ENCODE data around the gene GAPDH. TPM values are rescaled to one million over a fixed set of nuclear protein-coding genes. Genes with fewer than 3 reads are reported as not detected.

The GAPDH gene
- total RNA-seq, 1 donor from 2014 or later = 736 TPM

- H3K27ac ChIP-seq = no peak overlapping the region
- no peak for TF ChIP-seq CTCF (IDR thresholded peaks at IDR 0.05)
- no peak overlapping the region for H3K4me3 ChIP-seq
- H3K9me3 ChIP-seq = no peaks in the 10 kb centered on the region
- ATAC-seq (no peak), DNase-seq (no peak)
- H3K4me1 ChIP-seq = no peaks in the 10 kb centered on the region
- H3K36me3 ChIP-seq = peaks cover 96% of the 10 kb centered on the region
- H3K27me3 ChIP-seq = no peaks in the 10 kb centered on the region
- intact Hi-C loops (cut with DNase I) = no loop called here
Observed at GRCh38 chr12:6524648-6525047, 9.7 kb upstream of the GAPDH start.

GRCh38 chr12:6526201-6526600, 8.1 kb upstream of the GAPDH start:
- no peak for TF ChIP-seq CTCF (IDR thresholded peaks at IDR 0.05)
- Histone ChIP-seq H3K36me3 (peaks cover 97% of the 10 kb centered on the region), H3K4me1 (no peaks in the 10 kb centered on the region), H3K4me3 (no peak overlapping the region), H3K27ac (no peak overlapping the region), H3K27me3 (no peaks in the 10 kb centered on the region), H3K9me3 (no peaks in the 10 kb centered on the region)
- intact Hi-C loops (cut with DNase I) = no loop called here
- DNase-seq (no peak), ATAC-seq (no peak)

- H3K4me1 ChIP-seq = no peaks in the 10 kb centered on the region
- no peak for TF ChIP-seq CTCF (IDR thresholded peaks at IDR 0.05)
- no peaks in the 10 kb centered on the region for H3K27me3 ChIP-seq
- intact Hi-C loops (cut with DNase I) = no loop called here
- no peak overlapping the region for H3K27ac ChIP-seq
- no peak overlapping the region for H3K4me3 ChIP-seq
- DNase-seq = no peak
- no peak for ATAC-seq
- peaks cover 94% of the 10 kb centered on the region for H3K36me3 ChIP-seq
- H3K9me3 ChIP-seq = no peaks in the 10 kb centered on the region
Observed at GRCh38 chr12:6526766-6527525, 7.4 kb upstream of the GAPDH start.

GRCh38 chr12:6527711-6528110, 6.6 kb upstream of the GAPDH start:
- ATAC-seq (no peak), DNase-seq (no peak)
- Histone ChIP-seq H3K27me3 (no peaks in the 10 kb centered on the region), H3K36me3 (peaks cover 87% of the 10 kb centered on the region), H3K27ac (no peak overlapping the region), H3K4me1 (peaks cover 6% of the 10 kb centered on the region), H3K4me3 (no peak overlapping the region), H3K9me3 (no peaks in the 10 kb centered on the region)
- TF ChIP-seq CTCF (IDR thresholded peaks at IDR 0.05) = no peak
- intact Hi-C loops (cut with DNase I) = no loop called here

- TF ChIP-seq CTCF (IDR thresholded peaks at IDR 0.05) = no peak
Observed at GRCh38 chr12:6528539-6529235, 5.6 kb upstream of the GAPDH start.

More at GRCh38 chr12:6528539-6529235, 5.6 kb upstream of the GAPDH start:
- Histone ChIP-seq H3K9me3 (no peaks in the 10 kb centered on the region), H3K27ac (no peak overlapping the region), H3K4me1 (peaks cover 15% of the 10 kb centered on the region), H3K36me3 (peaks cover 77% of the 10 kb centered on the region), H3K4me3 (no peak overlapping the region), H3K27me3 (no peaks in the 10 kb centered on the region)
- intact Hi-C loops (cut with DNase I) = no loop called here
- ATAC-seq (no peak), DNase-seq (no peak)

Data from upper lobe of right lung (tissue), 1 donor.